WTC11 (cell line): Measurements from ENCODE around the gene BRIX1. TPM values are rescaled to one million over a fixed set of nuclear protein-coding genes. Genes with fewer than 3 reads are reported as not detected.
A peak's percentile ranks its signal among the peaks of the same experiment; 100 is the strongest.

Experiments used
- ATAC-seq: fragments of 200-7000 bp; cut with Tn5 transposase; 2 replicates; pipeline ENCODE4 v1.10.0; 2021; ENCODE audit warnings: mild to moderate bottlenecking, moderate library complexity
- CTCF ChIA-PET: fragments of 300-600 bp; sonication (Branson Sonifier 250); formaldehyde crosslinking; loops from one replicate; lab custom pipeline; 2021; ENCODE audit warnings: antibody characterized with exemption; lab: Charles Lee
- POLR2A ChIA-PET: fragments of 350-600 bp; sonication (Branson Sonifier 250); formaldehyde crosslinking; loops from one replicate; lab custom pipeline; 2021; ENCODE audit warnings: antibody characterized with exemption; lab: Charles Lee
- DNase-seq: peaks from one replicate; pipeline ENCODE4 v3.0.0; 2021; ENCODE audit warnings: low spot score
- H3K27ac Mint-ChIP-seq: 2 replicates; pipeline ENCODE4 v1.8.0; 2021; ENCODE audit warnings: mixed read lengths
- H3K27me3 Mint-ChIP-seq: 2 replicates; pipeline ENCODE4 v1.8.0; 2021; ENCODE audit warnings: low read depth, mild to moderate bottlenecking, moderate library complexity, mixed read lengths
- H3K36me3 Mint-ChIP-seq: 2 replicates; pipeline ENCODE4 v1.8.0; 2021; ENCODE audit warnings: mixed read lengths
- H3K4me1 Mint-ChIP-seq: 2 replicates; pipeline ENCODE4 v1.8.0; 2022; ENCODE audit warnings: mixed read lengths
- H3K4me3 Mint-ChIP-seq: 2 replicates; pipeline ENCODE4 v1.8.0; 2021; ENCODE audit warnings: mild to moderate bottlenecking, moderate library complexity, mixed read lengths
- H3K9me3 Mint-ChIP-seq: 2 replicates; pipeline ENCODE4 v1.8.0; 2021; ENCODE audit warnings: mixed read lengths
- AR ChIP-seq: fragments of 250-450 bp; sonication (Bioruptor Pico); IDR thresholded peaks from 2 replicates; pipeline ENCODE4 v1.9.0; 2021; ENCODE audit warnings: mild to moderate bottlenecking
- ATF3 ChIP-seq: sonication (generic); formaldehyde crosslinking; conservative IDR thresholded peaks from 2 replicates; pipeline ENCODE4 v1.8.1; 2022; ENCODE audit warnings: mild to moderate bottlenecking, missing genetic modification reagents
- ATF6 ChIP-seq: sonication (generic); formaldehyde crosslinking; IDR thresholded peaks from 2 replicates; pipeline ENCODE4 v1.8.1; 2023; ENCODE audit warnings: mild to moderate bottlenecking, missing genetic modification reagents
- CREB1 ChIP-seq: sonication (generic); formaldehyde crosslinking; IDR thresholded peaks from 2 replicates; pipeline ENCODE4 v1.8.0; 2023; ENCODE audit warnings: mild to moderate bottlenecking, missing genetic modification reagents
- ERG ChIP-seq: fragments of 250-450 bp; sonication (Bioruptor Pico); IDR thresholded peaks from 2 replicates; pipeline ENCODE4 v1.8.0; 2021; ENCODE audit warnings: mild to moderate bottlenecking
- FOXK1 ChIP-seq: sonication (generic); formaldehyde crosslinking; IDR thresholded peaks from 2 replicates; pipeline ENCODE4 v1.8.0; 2022; ENCODE audit warnings: mild to moderate bottlenecking, moderate library complexity, missing genetic modification reagents
- HMGA2 ChIP-seq: fragments of 250-450 bp; sonication (Bioruptor Pico); IDR thresholded peaks from 2 replicates; pipeline ENCODE4 v1.4.0; 2021; ENCODE audit warnings: mild to moderate bottlenecking, moderate library complexity
- JUN ChIP-seq: sonication (generic); formaldehyde crosslinking; IDR thresholded peaks from 2 replicates; pipeline ENCODE4 v1.8.0; 2023; ENCODE audit warnings: mild to moderate bottlenecking, missing genetic modification reagents
- KAT7 ChIP-seq: sonication (generic); formaldehyde crosslinking; IDR thresholded peaks from 2 replicates; pipeline ENCODE4 v1.8.1; 2023; ENCODE audit warnings: missing genetic modification reagents, mild to moderate bottlenecking, borderline replicate concordance
- MAX ChIP-seq: sonication (generic); formaldehyde crosslinking; IDR thresholded peaks from 2 replicates; pipeline ENCODE4 v1.8.0; 2022; ENCODE audit warnings: mild to moderate bottlenecking, missing genetic modification reagents
- NR1H2 ChIP-seq: sonication (generic); formaldehyde crosslinking; IDR thresholded peaks from 2 replicates; pipeline ENCODE4 v1.9.0; 2021; ENCODE audit warnings: mild to moderate bottlenecking, moderate library complexity, missing genetic modification reagents
- NR3C1 ChIP-seq: sonication (generic); formaldehyde crosslinking; conservative IDR thresholded peaks from 2 replicates; pipeline ENCODE4 v1.8.1; 2023; ENCODE audit warnings: low read depth, mild to moderate bottlenecking, missing genetic modification reagents
- PRRX2 ChIP-seq: fragments of 250-450 bp; sonication (Bioruptor Pico); IDR thresholded peaks from 2 replicates; pipeline ENCODE4 v1.8.0; 2021; ENCODE audit warnings: mild to moderate bottlenecking
- TEAD1 ChIP-seq: sonication (generic); formaldehyde crosslinking; IDR thresholded peaks from 2 replicates; pipeline ENCODE4 v1.8.0; 2022; ENCODE audit warnings: mild to moderate bottlenecking, missing genetic modification reagents
- ZNF138 ChIP-seq: sonication (generic); formaldehyde crosslinking; conservative IDR thresholded peaks from 2 replicates; pipeline ENCODE4 v1.8.1; 2022; ENCODE audit warnings: mild to moderate bottlenecking, moderate library complexity, missing genetic modification reagents
- ZNF512 ChIP-seq: sonication (generic); formaldehyde crosslinking; IDR thresholded peaks from 2 replicates; pipeline ENCODE4 v1.8.1; 2022; ENCODE audit warnings: missing genetic modification reagents, borderline replicate concordance
- total RNA-seq: library from RNA; stranded (reverse); gene quantifications from 3 replicates; pipeline ENCODE4 v1.2.3, GENCODE V29; 2021
- TF ChIP-seq, protein P1 (sequence below): fragments of 200-600 bp; IDR thresholded peaks from 2 replicates; pipeline ENCODE4 v1.8.0; 2022; ENCODE audit warnings: antibody characterized with exemption
- TF ChIP-seq, protein P2 (sequence below): sonication (generic); formaldehyde crosslinking; IDR thresholded peaks from 2 replicates; pipeline ENCODE4 v1.8.1; 2022; ENCODE audit warnings: mild to moderate bottlenecking, missing genetic modification reagents, moderate library complexity, borderline replicate concordance
- TF ChIP-seq, protein P3 (sequence below): sonication (generic); formaldehyde crosslinking; IDR thresholded peaks from 2 replicates; pipeline ENCODE4 v1.8.1; 2022; ENCODE audit warnings: low read depth, missing genetic modification reagents, borderline replicate concordance

BRIX1 gene
- total RNA-seq, 1 experiment from 2014 or later = 57.3 TPM

GRCh38 chr5:34926318-34926888 lies 10.9 kb downstream of the BRIX1 start (continued):
- no peak for TF ChIP-seq ATF3
- no peak for TF ChIP-seq PRRX2 (CRISPR knock-in tag)
- no peak for TF ChIP-seq ERG (CRISPR knock-in tag)
- no peak for TF ChIP-seq HMGA2 (CRISPR knock-in tag)
- TF ChIP-seq CREB1 (CRISPR knock-in tag) = no peak
- no peak for TF ChIP-seq ZNF512 (CRISPR knock-in tag)
- TF ChIP-seq, protein P1, sequence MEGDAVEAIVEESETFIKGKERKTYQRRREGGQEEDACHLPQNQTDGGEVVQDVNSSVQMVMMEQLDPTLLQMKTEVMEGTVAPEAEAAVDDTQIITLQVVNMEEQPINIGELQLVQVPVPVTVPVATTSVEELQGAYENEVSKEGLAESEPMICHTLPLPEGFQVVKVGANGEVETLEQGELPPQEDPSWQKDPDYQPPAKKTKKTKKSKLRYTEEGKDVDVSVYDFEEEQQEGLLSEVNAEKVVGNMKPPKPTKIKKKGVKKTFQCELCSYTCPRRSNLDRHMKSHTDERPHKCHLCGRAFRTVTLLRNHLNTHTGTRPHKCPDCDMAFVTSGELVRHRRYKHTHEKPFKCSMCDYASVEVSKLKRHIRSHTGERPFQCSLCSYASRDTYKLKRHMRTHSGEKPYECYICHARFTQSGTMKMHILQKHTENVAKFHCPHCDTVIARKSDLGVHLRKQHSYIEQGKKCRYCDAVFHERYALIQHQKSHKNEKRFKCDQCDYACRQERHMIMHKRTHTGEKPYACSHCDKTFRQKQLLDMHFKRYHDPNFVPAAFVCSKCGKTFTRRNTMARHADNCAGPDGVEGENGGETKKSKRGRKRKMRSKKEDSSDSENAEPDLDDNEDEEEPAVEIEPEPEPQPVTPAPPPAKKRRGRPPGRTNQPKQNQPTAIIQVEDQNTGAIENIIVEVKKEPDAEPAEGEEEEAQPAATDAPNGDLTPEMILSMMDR = no peak
- no peak for TF ChIP-seq TEAD1
- TF ChIP-seq, protein P2, sequence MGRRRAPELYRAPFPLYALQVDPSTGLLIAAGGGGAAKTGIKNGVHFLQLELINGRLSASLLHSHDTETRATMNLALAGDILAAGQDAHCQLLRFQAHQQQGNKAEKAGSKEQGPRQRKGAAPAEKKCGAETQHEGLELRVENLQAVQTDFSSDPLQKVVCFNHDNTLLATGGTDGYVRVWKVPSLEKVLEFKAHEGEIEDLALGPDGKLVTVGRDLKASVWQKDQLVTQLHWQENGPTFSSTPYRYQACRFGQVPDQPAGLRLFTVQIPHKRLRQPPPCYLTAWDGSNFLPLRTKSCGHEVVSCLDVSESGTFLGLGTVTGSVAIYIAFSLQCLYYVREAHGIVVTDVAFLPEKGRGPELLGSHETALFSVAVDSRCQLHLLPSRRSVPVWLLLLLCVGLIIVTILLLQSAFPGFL (CRISPR knock-in tag) = no peak
- TF ChIP-seq MAX (CRISPR knock-in tag) = no peak

GRCh38 chr5:34927785-34928184 lies 12.3 kb downstream of the BRIX1 start:
- TF ChIP-seq FOXK1 (CRISPR knock-in tag) (no peak), ZNF138 (CRISPR knock-in tag) (no peak)
- ChIA-PET POLR2A (interaction anchor here (3.2 kb wide), 1 partner anchor 13 kb away, joined by 59 read pairs; the partner anchor contains the start of genes BRIX1 and RAD1), CTCF (interaction anchor here (2.8 kb wide), 1 partner anchor 12 kb away, joined by 19 read pairs; the partner anchor contains the start of genes BRIX1 and RAD1)
- Mint-ChIP-seq H3K27me3 (no peaks in the 10 kb centered on the region), H3K4me3 (no peak overlapping the region), H3K4me1 (peaks cover 19% of the 10 kb centered on the region), H3K27ac (peak overlapping the region; percentile 49; the same call in 1 of the 2 replicates), H3K36me3 (peaks cover 35% of the 10 kb centered on the region), H3K9me3 (no peaks in the 10 kb centered on the region)
- no peak for ATAC-seq
- no peak for DNase-seq

DNA sequence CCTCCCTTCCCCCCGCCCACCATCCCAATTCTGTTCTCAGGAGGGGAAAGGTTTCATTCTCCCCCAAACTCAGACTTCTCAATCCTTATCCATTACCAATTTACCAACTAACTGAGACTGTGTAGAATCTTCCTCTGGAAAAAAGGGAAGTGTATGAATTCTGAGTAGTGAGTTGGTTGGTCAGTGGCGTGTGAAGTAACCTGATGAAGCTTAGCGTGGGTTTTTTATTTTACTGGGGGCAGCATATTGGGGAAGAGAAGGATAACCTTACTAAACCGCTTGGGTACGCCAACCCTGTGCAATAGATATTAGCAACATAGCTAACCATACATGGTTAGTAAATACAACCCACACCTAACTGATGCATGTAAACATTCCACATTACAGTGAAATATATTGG lies 12.8 kb downstream of the BRIX1 start:
- Mint-ChIP-seq H3K27ac (peak overlapping the region; percentile 61; the same call in 1 of the 2 replicates), H3K4me3 (0 out of 2 replicates have a peak overlapping the region, but pooled peaks have one; percentile 62), H3K9me3 (no peaks in the 10 kb centered on the region), H3K36me3 (peaks cover 32% of the 10 kb centered on the region), H3K4me1 (peaks cover 19% of the 10 kb centered on the region), H3K27me3 (no peaks in the 10 kb centered on the region)
- POLR2A ChIA-PET = interaction anchor here (3.2 kb wide), 1 partner anchor 13 kb away, joined by 59 read pairs; the partner anchor contains the start of genes BRIX1 and RAD1
- CTCF ChIA-PET = interaction anchor here (1.3 to 2.8 kb wide), 3 partner anchors 10 to 176 kb away, joined by 3 to 19 read pairs (median 4); partner anchors contain the start of genes BRIX1 and RAD1
- ATAC-seq (no peak), DNase-seq (no peak)
- TF ChIP-seq NR3C1 (CRISPR knock-in tag) = no peak
- TF ChIP-seq ATF6 = no peak
- no peak for TF ChIP-seq ZNF138 (CRISPR knock-in tag)
- TF ChIP-seq KAT7 (CRISPR knock-in tag) = no peak
- no peak for TF ChIP-seq AR
- no peak for TF ChIP-seq JUN (CRISPR knock-in tag)
- no peak for TF ChIP-seq NR1H2 (CRISPR knock-in tag)
- TF ChIP-seq, protein P3, sequence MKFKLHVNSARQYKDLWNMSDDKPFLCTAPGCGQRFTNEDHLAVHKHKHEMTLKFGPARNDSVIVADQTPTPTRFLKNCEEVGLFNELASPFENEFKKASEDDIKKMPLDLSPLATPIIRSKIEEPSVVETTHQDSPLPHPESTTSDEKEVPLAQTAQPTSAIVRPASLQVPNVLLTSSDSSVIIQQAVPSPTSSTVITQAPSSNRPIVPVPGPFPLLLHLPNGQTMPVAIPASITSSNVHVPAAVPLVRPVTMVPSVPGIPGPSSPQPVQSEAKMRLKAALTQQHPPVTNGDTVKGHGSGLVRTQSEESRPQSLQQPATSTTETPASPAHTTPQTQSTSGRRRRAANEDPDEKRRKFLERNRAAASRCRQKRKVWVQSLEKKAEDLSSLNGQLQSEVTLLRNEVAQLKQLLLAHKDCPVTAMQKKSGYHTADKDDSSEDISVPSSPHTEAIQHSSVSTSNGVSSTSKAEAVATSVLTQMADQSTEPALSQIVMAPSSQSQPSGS = no peak
- TF ChIP-seq TEAD1 = no peak
